Spinal cord (tissue), 10 donors: ENCODE data around the gene RGCC. TPM values are rescaled to one million over a fixed set of nuclear protein-coding genes. Genes with fewer than 3 reads are reported as not detected.
A peak's percentile ranks its signal among the peaks of the same experiment; 100 is the strongest.
"Not testable (repeated sequence)": the region's sequence is repeated elsewhere in the genome, so short reads cannot be mapped to it uniquely, and the experiment has no call there.

Source experiments
- DNase-seq, 6 donors: peaks; one replicate each; pipeline versions ENCODE4 v3.0.0 to v3.0.0-alpha.2; 2013 to 2015; ENCODE audit warnings: low spot score in 6 of 6, low read depth in 4 of 6
- H3K27ac ChIP-seq: one replicate; pipeline ENCODE4 v1.5.1; 2013; ENCODE audit warnings: low read depth, low read length, control low read depth
- H3K27me3 ChIP-seq: one replicate; pipeline ENCODE4 v1.6.1; 2013; ENCODE audit warnings: low read length; ENCODE audit not compliant: control insufficient read depth, insufficient read depth
- H3K36me3 ChIP-seq: one replicate; pipeline ENCODE4 v1.6.1; 2013; ENCODE audit warnings: low read length; ENCODE audit not compliant: control insufficient read depth, insufficient read depth
- H3K4me1 ChIP-seq: one replicate; pipeline ENCODE4 v1.6.1; 2013; ENCODE audit warnings: low read length; ENCODE audit not compliant: control insufficient read depth, insufficient read depth
- H3K4me3 ChIP-seq: one replicate; pipeline ENCODE4 v1.5.1; 2013; ENCODE audit warnings: low read depth, low read length, control low read depth
- H3K9me3 ChIP-seq: one replicate; pipeline ENCODE4 v1.6.1; 2013; ENCODE audit warnings: low read length; ENCODE audit not compliant: control insufficient read depth, insufficient read depth
- WGBS: methylation state at CpG from one replicate; pipeline ENCODE4 v1.1.5; 2013; ENCODE audit warnings: missing lambda C conversion rate; ENCODE audit not compliant: insufficient coverage; 5-methylcytosine and 5-hydroxymethylcytosine counted together
- polyA plus RNA-seq, 2 donors: library from polyadenylated mRNA; unstranded; fragments of 120-200 nt; gene quantifications; one replicate each; pipeline ENCODE4 v1.2.1, GENCODE V29; 2013; ENCODE audit not compliant: insufficient read length in 2 of 2
- total RNA-seq, 2 donors: library from RNA; depleted of rRNA in 1 of 2; stranded (reverse); fragments of 120-200 nt in 1 of 2; fragments of >200 nt in 1 of 2; gene quantifications; one replicate each; pipeline versions ENCODE4 v1.2.3 to v1.2.4, GENCODE V29; 2013 to 2014
- donor health status: healthy.

Gene RGCC
- total and polyA plus RNA-seq, 4 donors = 56.3 to 86.3 (median 62.9) TPM

- peaks cover 3% of the 10 kb centered on the region for H3K4me1 ChIP-seq
- H3K4me3 ChIP-seq = no peak overlapping the region
- no peaks in the 10 kb centered on the region for H3K27me3 ChIP-seq
- 67% methylated on average over 2 of the region's 2 CpGs for WGBS
- H3K36me3 ChIP-seq = no peaks in the 10 kb centered on the region
- DNase-seq = peak in 1 of 6 donors; percentile 58
- H3K9me3 ChIP-seq = no peaks in the 10 kb centered on the region
- H3K27ac ChIP-seq = no peak overlapping the region
These were observed 38.6 kb upstream of the RGCC start for GRCh38 chr13:41418731-41419130.

- Histone ChIP-seq H3K36me3 (no peaks in the 10 kb centered on the region), H3K27ac (no peak overlapping the region), H3K27me3 (no peaks in the 10 kb centered on the region), H3K4me1 (peaks cover 3% of the 10 kb centered on the region), H3K4me3 (no peak overlapping the region), H3K9me3 (no peaks in the 10 kb centered on the region)
- peak in 1 of 6 donors; percentile 75 for DNase-seq
- no CpG with 5 or more reads among the region's 1 CpG for WGBS
These were observed 38.1 kb upstream of the RGCC start for GRCh38 chr13:41419206-41419605.

GRCh38 chr13:41420146-41420545 is 37.2 kb upstream of the RGCC start:
- WGBS = 75% methylated on average over 2 of the region's 4 CpGs
- Histone ChIP-seq H3K27ac (no peak overlapping the region), H3K27me3 (no peaks in the 10 kb centered on the region), H3K36me3 (no peaks in the 10 kb centered on the region), H3K4me1 (peaks cover 3% of the 10 kb centered on the region), H3K9me3 (no peaks in the 10 kb centered on the region), H3K4me3 (no peak overlapping the region)
- DNase-seq = no peak

GRCh38 chr13:41421330-41421729 is 36.0 kb upstream of the RGCC start:
- WGBS = 40% methylated on average over 1 of the region's 6 CpGs
- DNase-seq, H3K27me3 ChIP-seq, H3K36me3 ChIP-seq, H3K27ac ChIP-seq, H3K4me3 ChIP-seq, H3K9me3 ChIP-seq, H3K4me1 ChIP-seq: not testable (repeated sequence)

GRCh38 chr13:41421983-41422382 is 35.4 kb upstream of the RGCC start:
- H3K9me3 ChIP-seq, H3K36me3 ChIP-seq, DNase-seq, H3K27ac ChIP-seq, H3K4me1 ChIP-seq, H3K4me3 ChIP-seq, H3K27me3 ChIP-seq: not testable (repeated sequence)
- 72% methylated on average over 7 of the region's 7 CpGs for WGBS

- H3K27me3 ChIP-seq, DNase-seq, H3K36me3 ChIP-seq, H3K27ac ChIP-seq, H3K4me3 ChIP-seq, H3K9me3 ChIP-seq, H3K4me1 ChIP-seq: not testable (repeated sequence)
- 94% methylated on average over 10 of the region's 13 CpGs for WGBS
These were observed 34.1 kb upstream of the RGCC start for GRCh38 chr13:41423259-41423658.

- not testable (repeated sequence) for H3K36me3 ChIP-seq, H3K4me1 ChIP-seq, H3K9me3 ChIP-seq, DNase-seq, H3K27me3 ChIP-seq, H3K4me3 ChIP-seq, H3K27ac ChIP-seq
- no CpG with 5 or more reads among the region's 6 CpGs for WGBS
These were observed 32.7 kb upstream of the RGCC start for GRCh38 chr13:41424675-41425074.

- WGBS = 73% methylated on average over 10 of the region's 22 CpGs
- Histone ChIP-seq H3K27ac (no peak overlapping the region), H3K4me3 (no peak overlapping the region)
These were observed 31.3 kb upstream of the RGCC start for GRCh38 chr13:41426047-41426446.

GRCh38 chr13:41427666-41428065 is 29.7 kb upstream of the RGCC start:
- no peak overlapping the region for H3K27ac ChIP-seq
- H3K4me1 ChIP-seq = peaks cover 6% of the 10 kb centered on the region
- H3K9me3 ChIP-seq = no peaks in the 10 kb centered on the region
- DNase-seq = no peak
- WGBS = 0% methylated on average over 2 of the region's 17 CpGs
- no peak overlapping the region for H3K4me3 ChIP-seq
- H3K36me3 ChIP-seq = no peaks in the 10 kb centered on the region
- no peaks in the 10 kb centered on the region for H3K27me3 ChIP-seq

More at GRCh38 chr13:41426047-41426446, 31.3 kb upstream of the RGCC start:
- H3K36me3 ChIP-seq = no peaks in the 10 kb centered on the region
- H3K4me1 ChIP-seq = peaks cover 9% of the 10 kb centered on the region
- H3K9me3 ChIP-seq = no peaks in the 10 kb centered on the region
- no peaks in the 10 kb centered on the region for H3K27me3 ChIP-seq
- no peak for DNase-seq

GRCh38 chr13:41428155-41428554 is 29.2 kb upstream of the RGCC start:
- Histone ChIP-seq H3K4me3 (no peak overlapping the region), H3K27ac (no peak overlapping the region), H3K4me1 (peaks cover 6% of the 10 kb centered on the region), H3K36me3 (no peaks in the 10 kb centered on the region), H3K9me3 (no peaks in the 10 kb centered on the region), H3K27me3 (no peaks in the 10 kb centered on the region)
- DNase-seq = no peak
- WGBS = 11% methylated on average over 7 of the region's 32 CpGs
